ENCODE measurements around the gene LCN15. TPM values are rescaled to one million over a fixed set of nuclear protein-coding genes. Genes with fewer than 3 reads are reported as not detected.

Gene LCN15
- total and polyA plus RNA-seq, 2 of the 13 experiments (the other 11 are each of a cell fraction or from before 2014, with no cell fraction given), result 1.3 to 53.7 TPM

DNA sequence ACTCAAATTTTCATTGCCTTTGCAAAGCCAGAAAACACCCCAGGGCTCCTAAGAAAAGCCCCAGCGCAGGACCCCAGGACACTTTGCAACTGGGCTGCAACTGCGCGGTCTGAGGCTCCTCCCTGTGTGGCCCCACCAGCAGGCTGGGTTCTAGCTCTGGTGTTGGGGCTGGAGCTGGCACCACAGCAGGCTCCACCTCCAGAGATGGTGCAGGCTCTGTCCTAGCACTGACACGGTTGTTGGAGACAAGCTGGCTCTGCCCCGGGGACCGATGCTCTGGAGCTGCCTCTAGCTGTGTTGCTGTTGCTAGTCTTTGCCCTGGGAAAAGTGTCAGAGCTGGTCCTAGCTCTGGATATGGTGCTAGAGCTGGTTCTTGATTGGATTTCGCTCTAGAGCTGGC, 35.2 kb downstream of the LCN15 start:
- H3K27me3 ChIP-seq (ENCODE audit: control insufficient read depth in 1 of 2, insufficient read depth in 2 of 2, low read length in 2 of 2), result peaks cover 0 to 7% of the 10 kb centered on the region in 2 experiments; a peak in 1 of 5 replicates
- ATAC-seq (peak; percentile 40), DNase-seq (ENCODE audit: low spot score) (no peak), FAIRE-seq (peak; percentile 21)
- H3K36me3 ChIP-seq (replicated peaks in 1 of 2; ENCODE audit: control insufficient read depth in 1 of 2, insufficient read depth in 2 of 2, low read length in 2 of 2), result peaks cover 8 to 14% of the 10 kb centered on the region in 2 experiments; a peak in 4 of 5 replicates
- peak overlapping the region; percentile 90 for H3K9ac ChIP-seq (ENCODE audit: insufficient read depth, low read depth, low read length)
- 17% methylated on average over 6 of the region's 7 CpGs for whole genome bisulfite sequencing (ENCODE audit: low lambda C conversion rate)
- peak overlapping the region; percentile 61 to 89 (median 89); a peak in 5 of 6 replicates for H3K4me3 ChIP-seq (replicated peaks in 1 of 3; ENCODE audit: insufficient read depth in 1 of 3, low read depth in 2 of 3, low read length in 3 of 3)
- no peaks in the 10 kb centered on the region for H3K9me3 ChIP-seq (ENCODE audit: low read length)
- H3K4me1 ChIP-seq (ENCODE audit: insufficient read depth, low read length), result peaks cover 55% of the 10 kb centered on the region
- H4K20me1 ChIP-seq (ENCODE audit: insufficient read depth, low read length), result peaks cover 36% of the 10 kb centered on the region
- H3K27ac ChIP-seq (ENCODE audit: extremely low read length, insufficient read depth, low read length), result no peak overlapping the region
- peak overlapping the region; percentile 97 for H3K4me2 ChIP-seq (ENCODE audit: low read depth, low read length)
- no TSS peak for BruUV-seq (replicated peaks)
- in situ Hi-C loops (cut with HindIII; ENCODE audit: extremely low pct_ligation_motif_present, low pct_unique_long_range_greater_than_20kb) (no loop called here), intact Hi-C loops (cut with micrococcal nuclease; ENCODE audit: unreplicated experiment) (no loop called here)
- ChIA-PET CTCF (ENCODE audit: low intra/inter-chr PET ratio, low total read pairs) (interaction anchor here (0.6 kb wide), 1 partner anchor 24 kb away, joined by 3 read pairs; no protein-coding TSS in a partner anchor), POLR2A (interaction anchor here (0.9 to 3.6 kb wide), 10 partner anchors 9 to 263 kb away, joined by 3 to 30 read pairs (median 7); partner anchors contain the start of genes LCN10 and PAXX)
- H3K79me2 ChIP-seq (ENCODE audit: insufficient read depth, low read length), result peaks cover 31% of the 10 kb centered on the region
- H2AFZ ChIP-seq (ENCODE audit: low read length), result no peak overlapping the region
- 0 out of 2 replicates have a peak, but pooled peaks have one; percentile 6 for TF ChIP-seq ERF (CRISPR knock-in tag; IDR thresholded peaks at IDR 0.05)
- no peak for TF ChIP-seq CSRNP1 (CRISPR knock-in tag; IDR thresholded peaks at IDR 0.05)
- no peak for TF ChIP-seq NONO (IDR thresholded peaks at IDR 0.05)
- TF ChIP-seq NONO (CRISPR knock-in tag; conservative IDR thresholded peaks at IDR 0.05), result no peak
- TF ChIP-seq HMG20A (CRISPR knock-in tag; IDR thresholded peaks at IDR 0.05; ENCODE audit: borderline replicate concordance), result no peak
- no peak for TF ChIP-seq IRF2 (CRISPR knock-in tag; IDR thresholded peaks at IDR 0.05)
- TF ChIP-seq GABPB1 (CRISPR knock-in tag; IDR thresholded peaks at IDR 0.05), result no peak
- TF ChIP-seq RBM22 (optimal IDR thresholded peaks at IDR 0.05; ENCODE audit: low read length), result peak; percentile 19
- TF ChIP-seq, protein P1, sequence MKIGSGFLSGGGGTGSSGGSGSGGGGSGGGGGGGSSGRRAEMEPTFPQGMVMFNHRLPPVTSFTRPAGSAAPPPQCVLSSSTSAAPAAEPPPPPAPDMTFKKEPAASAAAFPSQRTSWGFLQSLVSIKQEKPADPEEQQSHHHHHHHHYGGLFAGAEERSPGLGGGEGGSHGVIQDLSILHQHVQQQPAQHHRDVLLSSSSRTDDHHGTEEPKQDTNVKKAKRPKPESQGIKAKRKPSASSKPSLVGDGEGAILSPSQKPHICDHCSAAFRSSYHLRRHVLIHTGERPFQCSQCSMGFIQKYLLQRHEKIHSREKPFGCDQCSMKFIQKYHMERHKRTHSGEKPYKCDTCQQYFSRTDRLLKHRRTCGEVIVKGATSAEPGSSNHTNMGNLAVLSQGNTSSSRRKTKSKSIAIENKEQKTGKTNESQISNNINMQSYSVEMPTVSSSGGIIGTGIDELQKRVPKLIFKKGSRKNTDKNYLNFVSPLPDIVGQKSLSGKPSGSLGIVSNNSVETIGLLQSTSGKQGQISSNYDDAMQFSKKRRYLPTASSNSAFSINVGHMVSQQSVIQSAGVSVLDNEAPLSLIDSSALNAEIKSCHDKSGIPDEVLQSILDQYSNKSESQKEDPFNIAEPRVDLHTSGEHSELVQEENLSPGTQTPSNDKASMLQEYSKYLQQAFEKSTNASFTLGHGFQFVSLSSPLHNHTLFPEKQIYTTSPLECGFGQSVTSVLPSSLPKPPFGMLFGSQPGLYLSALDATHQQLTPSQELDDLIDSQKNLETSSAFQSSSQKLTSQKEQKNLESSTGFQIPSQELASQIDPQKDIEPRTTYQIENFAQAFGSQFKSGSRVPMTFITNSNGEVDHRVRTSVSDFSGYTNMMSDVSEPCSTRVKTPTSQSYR (CRISPR knock-in tag; IDR thresholded peaks at IDR 0.05; ENCODE audit: borderline replicate concordance), result no peak
- TF ChIP-seq ZKSCAN5 (CRISPR knock-in tag; IDR thresholded peaks at IDR 0.05), result no peak
- TF ChIP-seq, protein P2, sequence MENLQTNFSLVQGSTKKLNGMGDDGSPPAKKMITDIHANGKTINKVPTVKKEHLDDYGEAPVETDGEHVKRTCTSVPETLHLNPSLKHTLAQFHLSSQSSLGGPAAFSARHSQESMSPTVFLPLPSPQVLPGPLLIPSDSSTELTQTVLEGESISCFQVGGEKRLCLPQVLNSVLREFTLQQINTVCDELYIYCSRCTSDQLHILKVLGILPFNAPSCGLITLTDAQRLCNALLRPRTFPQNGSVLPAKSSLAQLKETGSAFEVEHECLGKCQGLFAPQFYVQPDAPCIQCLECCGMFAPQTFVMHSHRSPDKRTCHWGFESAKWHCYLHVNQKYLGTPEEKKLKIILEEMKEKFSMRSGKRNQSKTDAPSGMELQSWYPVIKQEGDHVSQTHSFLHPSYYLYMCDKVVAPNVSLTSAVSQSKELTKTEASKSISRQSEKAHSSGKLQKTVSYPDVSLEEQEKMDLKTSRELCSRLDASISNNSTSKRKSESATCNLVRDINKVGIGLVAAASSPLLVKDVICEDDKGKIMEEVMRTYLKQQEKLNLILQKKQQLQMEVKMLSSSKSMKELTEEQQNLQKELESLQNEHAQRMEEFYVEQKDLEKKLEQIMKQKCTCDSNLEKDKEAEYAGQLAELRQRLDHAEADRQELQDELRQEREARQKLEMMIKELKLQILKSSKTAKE (CRISPR knock-in tag; IDR thresholded peaks at IDR 0.05; ENCODE audit: borderline replicate concordance), result no peak
- TF ChIP-seq GPBP1L1 (CRISPR knock-in tag; IDR thresholded peaks at IDR 0.05), result no peak
- no peak for TF ChIP-seq ZNF790 (CRISPR knock-in tag; IDR thresholded peaks at IDR 0.05; ENCODE audit: borderline replicate concordance)
- no peak for TF ChIP-seq ZNF562 (CRISPR knock-in tag; IDR thresholded peaks at IDR 0.05; ENCODE audit: borderline replicate concordance)
- no peak for TF ChIP-seq GTF3A (CRISPR knock-in tag; conservative IDR thresholded peaks at IDR 0.05)
- no peak for TF ChIP-seq ZNF782 (CRISPR knock-in tag; IDR thresholded peaks at IDR 0.05; ENCODE audit: borderline replicate concordance)
- no peak for TF ChIP-seq KDM5A (IDR thresholded peaks at IDR 0.05; ENCODE audit: borderline replicate concordance, low read length)
- no peak for TF ChIP-seq CBFB (CRISPR knock-in tag; IDR thresholded peaks at IDR 0.05)
